HG03066 (cell line): ENCODE data around the gene SQSTM1.

Source experiments
- ATAC-seq: cut with Tn5 transposase; IDR thresholded peaks from one replicate; pipeline ENCODE4 v1.9.1; 2021; ENCODE audit warnings: low read depth; ENCODE audit not compliant: unreplicated experiment

SQSTM1 gene

GRCh38 chr5:179805070-179805528 is 15.6 kb upstream of the SQSTM1 start:
- ATAC-seq = no peak

DNA sequence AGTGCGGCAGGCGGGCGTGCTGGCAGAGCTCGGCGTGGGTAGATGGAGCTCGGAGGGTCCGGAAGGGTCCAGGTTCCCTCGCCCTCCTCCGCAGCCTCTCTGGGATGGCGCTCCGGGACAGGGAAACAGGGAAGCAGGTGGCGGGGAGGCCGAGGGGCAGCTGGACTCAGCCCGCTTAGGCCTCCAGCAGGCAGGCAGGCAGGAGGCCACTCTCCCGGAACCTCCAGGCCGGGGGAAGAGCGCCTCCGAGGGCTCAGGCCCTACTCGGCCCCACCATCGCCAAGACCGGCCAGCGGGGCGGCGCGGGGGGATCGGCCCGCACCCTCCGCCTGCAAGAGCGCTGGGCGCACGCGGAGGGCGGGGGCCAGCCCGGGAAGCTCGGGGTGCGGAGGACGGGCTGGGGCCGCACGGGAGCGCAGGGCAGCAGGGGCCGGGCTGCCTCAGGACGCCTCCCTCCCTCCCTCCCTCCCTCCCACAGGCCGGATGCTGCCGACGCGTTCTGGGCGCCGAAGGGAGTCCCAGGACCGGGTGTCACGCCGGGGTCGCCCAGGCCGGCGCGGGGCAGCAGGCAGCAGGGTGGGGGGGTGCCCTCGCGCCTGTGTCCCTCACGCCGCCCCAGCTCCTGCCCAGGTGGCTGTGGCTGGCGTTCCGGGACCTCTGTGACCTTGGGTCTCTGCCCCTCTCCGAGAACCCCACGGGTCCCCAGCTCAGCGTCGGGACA is 15.0 kb upstream of the SQSTM1 start:
- ATAC-seq = peak; percentile 32

GRCh38 chr5:179806250-179807048 is 14.3 kb upstream of the SQSTM1 start, which contains the start of gene MGAT4B:
Gene MGAT4B (minus strand): TSS chr5:179806866. CDS start chr5:179806583, 283 bp downstream.
- peak; percentile 54 for ATAC-seq

DNA sequence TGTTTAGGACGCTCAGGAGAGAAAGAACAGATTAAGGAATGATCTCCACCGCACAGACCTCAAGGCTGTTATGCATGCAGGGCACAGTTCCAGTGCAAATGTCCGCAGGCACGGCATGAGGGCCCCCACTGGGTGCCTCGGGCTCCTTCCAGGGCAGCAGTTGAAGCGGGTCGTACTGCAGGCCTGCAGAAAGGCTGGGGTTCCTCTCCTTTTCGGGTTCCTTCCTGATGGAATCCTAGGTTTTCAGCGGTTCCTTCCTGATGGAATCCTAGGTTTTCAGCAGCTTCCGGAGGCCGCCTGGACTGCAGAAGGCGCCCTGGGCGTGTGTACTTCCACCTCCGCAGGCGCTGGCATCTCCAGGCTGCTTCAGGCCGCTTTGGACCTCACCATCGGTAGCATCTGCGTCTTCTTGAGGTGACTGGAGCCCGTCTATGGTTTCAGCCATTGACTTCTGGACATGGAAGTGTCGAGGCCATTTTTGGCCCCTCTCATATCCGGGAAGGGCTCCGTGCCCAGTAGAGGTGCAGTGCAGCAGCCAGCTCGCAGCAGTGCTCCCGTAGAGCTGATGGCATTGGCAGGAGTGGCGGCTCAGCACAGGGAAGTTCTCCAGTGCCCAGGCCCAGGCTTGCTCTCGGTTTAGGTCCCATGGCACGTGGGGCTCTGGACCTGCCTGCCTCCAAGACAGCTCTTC is 8.4 kb upstream of the SQSTM1 start:
- ATAC-seq = no peak

- no peak for ATAC-seq
These were observed 7.6 kb upstream of the SQSTM1 start for GRCh38 chr5:179812997-179813607.

DNA sequence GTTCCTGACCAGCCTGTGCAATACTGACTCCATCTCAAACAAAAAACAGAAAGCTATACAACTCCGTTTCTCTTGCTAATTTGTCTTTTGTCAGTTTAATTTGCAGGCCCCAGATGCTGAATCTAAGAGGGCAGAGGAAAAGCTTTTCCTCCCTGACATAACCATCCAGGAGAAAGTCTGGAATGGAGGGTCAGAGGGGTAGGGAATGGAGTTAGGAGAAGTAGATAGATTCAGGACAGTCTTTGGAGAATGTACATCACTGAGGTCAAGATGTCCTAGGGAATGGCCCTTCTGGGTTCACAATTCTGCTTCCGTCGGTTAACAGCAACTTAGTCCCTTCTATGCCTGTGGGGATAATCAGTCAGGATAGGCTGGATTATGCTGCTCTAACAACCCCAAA is 6.6 kb upstream of the SQSTM1 start:
- ATAC-seq = no peak

GRCh38 chr5:179815491-179816249 is 5.0 kb upstream of the SQSTM1 start:
- ATAC-seq = no peak

- no peak for ATAC-seq
These were observed 4.3 kb upstream of the SQSTM1 start for GRCh38 chr5:179816401-179816795.

- no peak for ATAC-seq
These were observed 3.8 kb upstream of the SQSTM1 start for GRCh38 chr5:179816796-179817469.

DNA sequence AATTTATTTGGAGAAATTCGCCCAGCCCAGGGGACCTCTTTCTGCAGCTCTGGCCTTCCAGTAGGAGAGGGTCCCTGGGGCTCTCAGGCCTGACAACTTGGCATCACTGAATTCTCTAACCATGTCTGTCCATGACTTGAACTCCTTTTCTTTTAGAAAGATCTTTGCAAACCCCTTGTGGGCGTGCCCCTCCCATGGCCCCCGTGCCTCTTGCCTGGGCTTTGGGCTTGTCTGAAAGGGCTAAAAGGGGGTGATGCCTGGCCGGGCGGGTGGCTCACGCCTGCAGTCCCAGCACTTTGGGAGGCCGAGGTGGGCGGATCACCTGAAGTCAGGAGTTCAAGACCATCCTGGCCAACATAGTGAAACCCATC is 3.2 kb upstream of the SQSTM1 start:
- no peak for ATAC-seq

GRCh38 chr5:179817890-179818745 is 2.6 kb upstream of the SQSTM1 start:
- ATAC-seq = no peak

- ATAC-seq = peak; percentile 48
These were observed 1.9 kb upstream of the SQSTM1 start for GRCh38 chr5:179818746-179819295.

DNA sequence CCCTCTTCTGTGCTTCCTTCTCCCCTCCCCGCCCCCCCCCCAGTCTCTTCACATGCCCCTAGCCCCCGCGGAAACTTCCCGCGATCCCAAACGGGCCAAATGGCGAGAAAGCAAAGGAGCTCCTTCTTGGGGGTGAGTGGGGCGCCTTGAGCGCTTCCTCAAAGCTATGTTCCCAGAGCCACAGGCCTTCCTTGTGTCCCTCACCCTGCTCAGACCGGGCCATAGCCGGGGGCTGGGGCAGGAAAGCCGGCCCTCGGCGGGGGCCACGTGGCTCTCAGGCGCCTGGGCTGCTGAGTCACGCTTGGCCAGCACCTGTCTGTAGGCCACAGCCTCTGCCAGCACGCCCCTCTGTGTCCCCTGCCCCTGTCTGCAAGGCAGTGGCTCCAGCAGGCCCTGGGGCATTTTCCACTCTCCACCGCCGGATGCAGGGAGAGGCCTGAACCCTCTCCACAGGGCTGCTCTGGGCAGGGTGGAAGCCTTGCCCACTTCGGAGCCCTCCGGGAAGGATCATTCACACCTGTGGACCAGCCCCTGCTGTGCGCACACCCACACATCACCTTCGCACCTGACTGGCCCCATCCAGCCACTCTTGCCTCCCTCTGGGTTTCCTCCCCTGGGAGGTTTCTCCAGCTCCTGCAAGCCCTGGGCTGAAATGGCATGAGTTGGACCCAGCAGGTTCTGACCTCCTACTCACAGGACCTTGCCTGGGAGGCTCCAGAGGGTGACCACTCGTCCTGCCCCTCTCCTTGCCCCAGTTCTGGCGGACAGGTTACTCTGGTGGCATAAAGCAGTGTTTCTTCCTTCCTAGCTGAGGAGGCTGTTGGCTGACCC is 1.2 kb upstream of the SQSTM1 start:
- no peak for ATAC-seq

DNA sequence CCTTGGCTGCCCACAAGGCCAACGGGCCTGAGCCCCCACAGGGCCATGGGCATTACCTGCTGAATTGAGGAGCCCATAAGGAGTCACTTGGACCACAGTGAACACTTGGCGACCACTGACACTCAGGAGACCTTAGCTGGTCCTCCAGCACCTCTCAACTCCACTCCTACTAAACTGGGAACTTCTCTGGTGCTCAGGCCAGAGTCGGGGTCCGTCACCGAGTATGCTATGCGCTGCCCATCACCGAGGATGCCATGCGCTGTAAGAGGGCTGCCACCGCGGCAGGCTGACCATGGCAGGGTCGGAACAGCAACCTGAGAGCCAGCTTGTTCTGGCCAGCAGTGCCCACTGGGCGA is 600 bp upstream of the SQSTM1 start:
- ATAC-seq = no peak

GRCh38 chr5:179821298-179822058 is 773 bp downstream of the SQSTM1 start:
- ATAC-seq = peak; percentile 39

DNA sequence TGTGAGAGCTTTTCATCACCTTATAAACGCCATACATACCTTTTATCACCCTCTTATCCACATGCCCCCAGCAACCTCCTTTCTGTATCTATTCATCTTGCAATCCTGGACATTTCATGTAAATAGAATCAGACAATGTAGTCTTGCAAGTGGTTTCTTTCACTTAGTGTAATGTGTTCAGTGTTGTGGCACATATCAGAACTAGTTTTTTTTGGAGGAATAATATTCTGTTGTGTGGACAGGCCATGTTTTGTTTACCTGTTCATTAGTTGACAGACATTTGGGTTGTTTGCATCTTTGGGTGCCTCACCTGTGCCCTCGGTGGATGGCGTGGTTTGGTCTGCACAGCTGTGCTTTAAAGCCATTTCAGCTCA is 1.3 kb downstream of the SQSTM1 start:
- ATAC-seq = no peak

GRCh38 chr5:179822444-179822990 is 1.8 kb downstream of the SQSTM1 start:
- ATAC-seq = no peak
